GM18498 (cell line): ENCODE data around the gene MALRD1.

Experiments
- ATAC-seq: cut with Tn5 transposase; IDR thresholded peaks from one replicate; pipeline ENCODE4 v1.9.1; 2021; ENCODE audit warnings: mild to moderate bottlenecking, moderate library complexity; ENCODE audit not compliant: unreplicated experiment

The MALRD1 gene

DNA sequence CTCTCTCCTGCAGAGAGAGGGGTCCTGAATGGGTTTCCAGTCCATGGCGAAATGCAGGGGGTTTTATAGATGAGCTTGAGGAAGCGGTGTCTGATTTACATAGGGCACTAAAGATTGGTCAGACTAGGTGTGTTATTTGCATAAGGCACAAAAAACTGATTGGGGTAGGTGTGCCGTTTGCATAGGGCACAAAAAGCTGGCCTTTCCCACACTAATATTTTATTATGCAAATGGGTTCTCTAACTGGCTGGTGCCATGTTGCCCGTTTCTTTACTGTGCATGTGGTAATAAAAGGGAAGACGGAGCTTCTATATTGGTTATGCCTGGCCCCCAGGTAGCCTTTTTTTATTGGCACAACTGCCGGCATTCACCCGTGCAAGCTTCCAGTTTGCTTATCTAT lies 50.2 kb downstream of the MALRD1 start:
- no peak for ATAC-seq

DNA sequence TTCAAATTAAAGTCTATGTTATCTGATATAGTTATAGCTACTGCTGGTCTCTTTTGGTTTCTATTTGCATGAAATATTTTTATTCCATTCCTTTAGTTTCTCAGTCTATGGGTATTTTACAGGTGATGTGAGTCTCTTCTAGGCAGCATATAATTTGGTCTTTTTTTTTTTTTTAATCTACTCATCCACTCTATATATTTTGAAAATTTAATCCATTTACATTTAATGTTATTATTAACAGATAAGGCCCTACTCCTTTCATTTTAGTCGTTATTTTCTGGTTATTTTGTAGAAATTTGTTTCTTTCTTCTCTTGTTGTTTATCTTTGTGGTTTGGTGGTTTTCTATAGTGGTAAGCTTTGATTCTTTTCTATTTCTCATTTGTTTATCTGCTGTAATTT lies 58.8 kb downstream of the MALRD1 start:
- no peak for ATAC-seq

DNA sequence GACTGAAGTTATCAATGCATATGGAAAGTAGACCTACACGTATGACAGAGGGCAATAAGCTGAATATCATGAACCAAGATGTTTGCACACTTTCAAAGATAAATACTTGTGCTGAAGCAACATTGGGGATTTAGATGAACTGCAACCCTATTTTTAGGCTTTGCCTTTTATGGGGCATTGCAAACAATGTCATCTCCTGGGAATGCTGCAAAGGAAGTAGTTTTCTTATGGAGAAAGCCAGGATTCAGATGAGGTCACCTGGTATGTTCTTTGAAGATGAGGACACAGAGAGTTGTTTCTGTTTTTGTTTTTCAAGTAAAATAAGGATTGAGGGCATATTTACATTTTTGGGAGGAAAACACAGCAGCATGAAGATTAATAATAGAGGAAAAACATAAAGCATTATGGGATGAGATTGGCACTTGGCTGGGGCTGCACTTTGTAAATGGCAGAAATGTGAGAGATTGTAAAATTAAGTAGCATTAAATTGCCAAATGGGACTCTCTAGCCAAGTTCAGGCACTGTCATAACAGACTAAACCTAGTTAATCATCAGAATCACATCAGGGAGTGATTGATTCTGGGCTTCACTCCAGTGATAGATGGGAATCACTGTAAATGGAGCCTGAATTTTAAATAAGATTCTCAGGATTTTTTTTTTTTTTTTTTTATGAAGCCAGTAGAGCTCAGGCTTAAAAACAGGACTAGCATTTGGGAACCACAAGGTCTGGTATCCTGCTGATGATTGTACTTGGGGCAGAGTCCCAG lies 63.1 kb downstream of the MALRD1 start:
- no peak for ATAC-seq

DNA sequence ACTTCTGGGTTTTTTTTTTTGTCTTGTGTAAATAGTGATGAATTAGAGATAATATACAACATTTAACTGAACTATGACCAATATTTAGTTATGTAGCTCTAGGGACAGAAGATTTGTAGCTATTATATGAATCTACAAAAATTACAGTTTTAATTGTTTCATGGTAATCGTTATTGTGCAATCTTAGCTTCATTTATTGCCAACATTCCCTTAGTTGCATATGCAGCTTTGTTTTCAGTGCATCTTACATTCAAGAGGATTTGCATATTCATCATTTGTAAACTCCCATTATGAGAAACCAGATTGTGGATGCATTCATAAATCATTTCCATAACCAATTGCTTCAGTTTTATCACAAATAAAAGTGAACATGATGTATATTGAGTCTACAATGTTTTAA lies 68.8 kb downstream of the MALRD1 start:
- no peak for ATAC-seq

DNA sequence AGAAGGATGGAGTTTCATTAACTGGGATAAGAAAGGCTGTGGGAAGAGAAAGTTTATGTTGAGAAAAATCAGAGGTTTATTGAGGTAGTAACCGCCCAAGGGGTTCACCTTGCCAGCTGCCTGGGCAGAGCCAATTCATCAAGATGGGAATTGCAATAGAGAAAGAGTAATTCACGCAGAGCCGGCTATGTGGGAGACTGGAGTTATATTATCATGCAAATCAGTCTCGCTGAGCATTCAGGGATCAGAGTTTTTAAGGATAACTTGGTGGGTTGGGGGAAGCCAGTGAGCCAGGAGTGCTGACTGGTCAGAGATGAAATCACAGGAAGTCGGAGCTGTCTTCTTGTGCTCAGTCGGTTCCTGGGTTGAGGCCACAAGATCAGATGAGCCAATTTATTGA lies 70.6 kb downstream of the MALRD1 start:
- ATAC-seq, result no peak

DNA sequence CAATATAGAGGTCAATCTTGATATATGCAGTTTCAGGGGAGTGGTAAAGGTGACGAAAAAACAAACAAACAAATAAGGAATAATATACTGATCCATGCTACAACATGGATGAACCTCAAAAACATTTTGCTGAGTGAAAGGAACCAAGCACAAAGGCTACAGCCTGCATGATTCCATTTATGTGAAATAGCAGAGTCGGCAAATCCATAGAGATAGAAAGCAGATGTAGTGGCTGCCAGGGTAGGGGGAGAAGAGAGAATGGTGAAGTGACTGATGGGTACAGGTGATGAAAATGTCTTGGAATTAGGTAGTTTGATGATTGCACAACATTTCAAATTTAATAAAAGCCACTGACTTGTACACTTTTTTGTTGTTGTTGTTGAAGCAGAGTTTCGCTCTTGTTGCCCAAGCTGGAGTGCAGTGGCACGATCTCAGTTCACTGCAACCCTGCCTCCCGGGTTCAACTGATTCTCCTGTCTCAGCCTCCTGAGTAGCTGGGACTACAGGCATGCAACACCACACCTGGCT lies 71.8 kb downstream of the MALRD1 start:
- no peak for ATAC-seq

DNA sequence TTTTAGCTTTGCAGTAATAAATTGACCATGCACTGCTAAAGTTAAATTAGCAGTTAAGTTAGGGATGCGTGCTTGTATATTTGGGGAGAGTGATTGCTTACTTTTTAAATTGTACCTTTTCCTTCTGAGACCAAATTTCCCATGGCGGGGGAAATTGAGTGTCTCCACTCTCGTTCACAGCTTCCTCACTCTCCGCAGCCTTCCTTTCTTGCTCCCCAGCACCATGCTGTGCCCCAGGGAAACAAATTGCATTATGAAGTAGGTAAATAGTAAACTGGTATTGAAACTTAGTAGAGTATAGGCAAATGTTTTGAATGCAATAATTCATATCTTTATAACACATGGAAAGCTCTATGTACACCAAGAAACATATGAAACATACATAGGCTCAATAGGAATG lies 85.4 kb downstream of the MALRD1 start:
- no peak for ATAC-seq

DNA sequence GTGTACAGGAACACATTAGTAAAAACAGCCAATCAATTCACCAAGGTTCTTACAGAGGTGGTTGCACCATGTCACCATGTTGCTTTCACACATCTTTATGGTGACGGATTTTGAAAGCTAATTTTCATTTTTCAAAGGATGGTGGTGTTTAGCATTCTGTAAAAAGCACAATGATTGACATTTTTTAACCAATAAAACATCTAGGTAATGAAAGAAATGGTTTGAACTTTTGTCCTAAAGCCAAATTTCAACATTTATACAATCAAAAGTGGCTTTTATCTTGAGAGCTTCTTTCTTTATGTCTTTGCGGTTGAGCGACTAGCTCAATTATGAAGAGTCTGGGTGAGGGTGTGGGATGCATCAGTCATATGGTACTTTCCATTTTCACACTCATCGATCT lies 94.4 kb downstream of the MALRD1 start:
- ATAC-seq, result no peak

DNA sequence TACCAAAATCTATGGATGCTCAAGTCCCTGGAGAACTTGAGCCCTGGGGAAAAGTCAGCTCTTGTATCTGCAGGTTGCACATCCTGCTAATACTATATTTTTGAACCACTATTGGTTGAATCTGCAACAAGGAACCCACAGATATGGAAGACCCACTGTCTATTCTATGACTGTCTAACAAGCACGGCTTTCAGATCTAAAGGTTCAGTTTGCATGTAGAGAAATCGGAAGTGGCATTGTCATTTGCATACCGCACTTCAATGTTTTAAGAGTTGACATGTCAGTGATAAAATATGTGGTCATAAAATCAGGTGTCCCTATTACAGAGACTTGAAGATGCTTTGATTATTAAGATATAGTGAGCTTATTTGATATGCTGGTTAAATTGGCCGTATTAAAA lies 95.6 kb downstream of the MALRD1 start:
- ATAC-seq, result no peak

DNA sequence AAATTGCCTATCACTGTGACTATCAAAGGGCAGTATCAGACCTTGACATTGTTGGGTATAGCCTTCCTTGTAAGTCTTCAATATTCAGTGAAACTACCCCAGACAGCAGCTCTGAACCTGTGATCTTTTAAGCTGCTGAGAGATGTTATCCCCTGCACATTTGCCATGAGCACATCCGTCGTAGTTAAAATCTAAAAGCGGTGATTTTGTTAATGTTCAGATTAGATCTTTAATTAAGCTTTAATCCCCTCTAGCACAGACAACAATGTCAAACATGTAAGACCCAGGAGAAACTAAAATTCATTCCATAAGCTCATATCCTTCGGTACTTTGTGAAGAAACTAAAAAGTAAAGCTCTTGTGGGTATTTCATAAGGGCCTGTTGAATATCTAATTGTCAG lies 105.8 kb downstream of the MALRD1 start:
- no peak for ATAC-seq

DNA sequence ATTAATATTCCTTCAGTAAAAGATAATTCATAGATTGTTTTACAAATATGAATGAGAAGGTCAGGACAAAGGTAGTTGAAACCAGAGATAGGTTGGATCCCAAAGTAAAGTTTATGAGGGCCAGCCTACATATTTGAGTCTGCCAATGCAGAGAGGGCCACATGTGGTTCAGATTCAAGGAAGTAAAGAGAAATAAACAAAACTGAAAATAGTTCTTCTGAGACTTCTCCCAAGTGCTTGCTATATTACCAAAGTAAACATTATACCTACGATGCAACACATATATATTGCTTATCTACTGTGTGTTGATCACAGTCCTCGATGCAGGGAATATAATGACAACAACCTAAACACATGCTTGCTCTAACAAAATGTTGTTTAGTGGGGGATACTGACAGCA lies 109.8 kb downstream of the MALRD1 start:
- ATAC-seq, result no peak

DNA sequence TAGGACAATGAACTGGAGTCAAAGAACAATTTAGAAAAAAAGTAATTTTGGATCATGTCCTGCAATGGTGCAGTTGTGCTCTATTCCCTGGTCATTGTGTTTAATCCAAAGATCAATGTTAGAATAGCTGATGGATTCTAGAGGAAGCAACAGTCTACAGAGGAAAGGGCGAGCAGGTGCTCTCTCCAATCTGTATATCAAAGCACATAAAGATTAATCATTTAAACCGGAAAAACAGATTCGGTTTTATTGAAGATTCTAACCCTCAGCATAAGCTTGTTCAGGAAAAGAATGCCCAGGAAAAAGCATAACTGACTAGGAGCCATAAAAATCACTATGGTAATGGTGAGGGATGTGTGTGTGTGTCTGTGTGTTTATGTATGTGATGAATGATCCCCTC lies 110.3 kb downstream of the MALRD1 start:
- no peak for ATAC-seq

DNA sequence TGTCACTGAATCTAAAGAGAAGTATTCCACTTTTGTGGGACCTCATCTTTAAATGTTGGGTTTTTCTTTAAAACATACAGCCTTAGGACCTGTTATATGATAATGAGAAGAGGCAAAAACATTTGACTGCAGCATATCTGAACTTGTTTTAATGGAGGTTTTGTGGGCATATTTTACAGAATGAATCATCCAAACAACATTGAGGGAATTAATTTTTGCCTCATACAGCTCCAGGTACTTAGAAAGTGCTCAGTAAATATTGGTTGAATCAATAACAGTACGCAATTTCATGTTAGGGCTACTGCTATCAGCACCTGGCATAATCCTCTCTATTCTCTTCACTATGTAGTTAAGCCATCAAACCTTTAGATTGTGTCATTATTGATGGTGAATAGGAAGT lies 115.9 kb downstream of the MALRD1 start:
- ATAC-seq, result no peak

DNA sequence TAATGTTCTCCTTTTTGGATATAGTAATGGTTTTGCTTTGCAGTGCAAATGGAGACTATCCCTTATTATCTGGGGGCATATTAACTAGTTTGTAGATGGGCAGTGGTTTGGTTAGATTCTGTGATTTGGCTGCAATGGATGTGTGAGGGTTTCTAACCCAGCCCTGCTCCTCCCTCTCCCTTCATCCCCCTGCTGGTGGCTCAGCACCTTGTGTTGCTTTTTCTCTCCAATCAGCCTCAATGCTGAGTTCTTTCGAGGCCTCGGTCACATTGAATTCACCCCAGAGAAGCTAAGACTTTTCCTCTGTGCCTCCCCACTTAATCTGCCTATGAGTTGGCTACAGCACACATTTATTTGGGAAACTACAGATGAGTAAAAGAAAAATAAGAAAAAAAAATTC lies 120.0 kb downstream of the MALRD1 start:
- no peak for ATAC-seq

DNA sequence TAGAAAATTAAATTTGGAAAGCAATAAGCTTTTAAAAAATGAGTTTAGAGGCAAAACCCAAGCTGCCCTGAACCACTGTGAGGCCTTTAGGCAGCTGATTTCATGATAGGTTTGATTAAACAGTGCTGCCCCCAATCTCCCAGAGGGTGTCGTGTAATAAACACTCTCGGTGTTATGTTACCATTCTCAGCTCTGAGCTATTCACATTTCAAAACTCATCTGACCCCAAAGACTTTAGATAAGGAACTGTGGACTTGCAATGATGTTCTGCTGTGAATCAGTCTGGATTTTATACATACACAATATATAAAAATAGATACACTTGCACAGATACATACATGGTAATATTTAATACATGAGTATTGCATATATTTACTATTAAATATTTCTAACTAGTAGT lies 120.4 kb downstream of the MALRD1 start:
- ATAC-seq, result no peak

DNA sequence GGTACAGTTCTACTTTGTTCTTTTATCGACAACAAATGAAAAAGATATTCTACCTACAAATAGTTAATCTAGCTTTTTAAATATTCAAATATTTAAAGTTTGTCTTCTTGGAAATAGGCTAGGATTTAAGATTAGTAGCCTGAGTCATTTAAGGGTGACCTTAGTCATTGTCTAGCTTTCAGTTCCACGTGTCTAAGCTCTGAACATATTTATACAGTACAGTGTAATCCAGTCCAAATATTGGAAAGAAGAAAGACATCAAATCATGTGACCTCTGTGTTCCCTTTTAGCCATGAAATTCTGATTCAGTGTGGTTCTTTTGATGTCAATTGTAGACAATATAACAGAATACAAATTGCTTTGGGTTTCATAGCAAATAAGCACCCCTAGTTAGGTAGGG lies 121.1 kb downstream of the MALRD1 start:
- no peak for ATAC-seq

DNA sequence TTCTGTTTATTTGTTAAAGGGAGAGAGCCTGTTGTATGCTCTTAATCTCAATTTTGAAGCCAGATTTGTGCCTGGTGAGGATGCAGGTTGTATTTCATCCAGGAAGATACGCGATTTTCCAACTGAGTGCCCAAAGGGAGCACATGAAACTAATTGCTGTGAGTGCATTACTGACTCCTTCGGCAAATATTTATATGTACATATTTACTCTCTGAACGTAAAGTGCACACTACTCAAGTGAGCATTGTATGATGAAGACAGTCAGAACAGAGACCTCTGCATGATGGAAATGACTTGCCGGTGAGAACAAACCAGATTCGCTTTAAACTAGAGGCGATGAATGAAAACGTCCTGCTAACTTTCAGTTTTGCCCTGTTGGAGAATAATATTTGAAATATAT lies 130.1 kb downstream of the MALRD1 start:
- no peak for ATAC-seq

DNA sequence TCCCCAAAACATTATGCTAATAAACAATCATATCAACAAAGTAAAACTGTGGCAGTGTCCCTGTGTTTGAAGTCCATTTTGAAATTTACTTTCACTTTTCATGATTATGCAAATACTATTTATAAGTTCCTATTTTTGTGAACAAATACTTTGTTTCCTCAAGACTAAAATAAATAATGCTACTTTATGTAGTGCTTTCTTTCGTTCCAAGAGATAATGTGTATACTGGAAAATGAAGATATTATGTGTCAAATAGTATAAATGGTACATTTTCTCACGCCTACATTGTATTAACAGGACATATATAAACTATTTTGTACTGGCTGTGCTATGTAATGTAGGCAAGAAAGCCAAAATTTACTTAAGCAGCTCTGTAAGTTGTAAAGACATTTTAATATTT lies 136.3 kb downstream of the MALRD1 start:
- no peak for ATAC-seq

DNA sequence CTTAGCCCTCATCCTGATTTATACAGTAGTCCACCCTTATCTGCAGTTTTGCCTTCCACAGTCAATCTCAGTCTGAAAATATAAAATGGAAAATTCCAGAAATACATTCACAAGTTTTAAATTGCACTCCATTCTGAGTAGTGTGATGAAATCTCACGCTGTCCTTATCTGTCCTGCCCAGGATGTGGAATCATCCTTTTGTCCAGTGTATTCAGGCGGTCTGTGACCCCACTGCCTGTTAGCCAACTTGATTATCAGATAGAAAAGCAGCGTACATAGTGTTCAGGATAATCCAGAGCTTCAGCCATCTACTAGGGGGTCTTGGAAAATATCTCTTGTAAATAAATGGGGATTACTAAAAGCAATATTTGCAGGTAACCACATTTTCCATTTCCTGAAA lies 146.3 kb downstream of the MALRD1 start:
- ATAC-seq, result no peak

DNA sequence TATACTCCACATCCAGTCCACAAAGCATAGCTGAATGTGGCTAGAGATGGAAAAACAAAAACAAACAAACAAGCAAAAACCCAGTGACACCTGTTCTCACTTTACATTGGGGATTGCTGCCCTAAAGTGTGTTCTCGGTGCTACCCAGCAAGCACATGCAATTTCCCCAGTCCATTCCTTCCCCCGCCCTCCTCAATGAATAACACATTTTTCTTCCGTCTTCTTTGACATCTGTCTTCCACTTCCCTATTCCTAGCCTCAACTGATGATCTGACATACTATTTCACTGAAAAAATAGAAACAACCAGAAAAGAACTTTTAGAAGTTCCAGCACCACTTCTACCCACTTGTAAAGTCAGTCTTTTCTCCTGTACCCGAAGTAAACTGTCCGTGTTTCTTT lies 147.1 kb downstream of the MALRD1 start:
- ATAC-seq, result no peak

DNA sequence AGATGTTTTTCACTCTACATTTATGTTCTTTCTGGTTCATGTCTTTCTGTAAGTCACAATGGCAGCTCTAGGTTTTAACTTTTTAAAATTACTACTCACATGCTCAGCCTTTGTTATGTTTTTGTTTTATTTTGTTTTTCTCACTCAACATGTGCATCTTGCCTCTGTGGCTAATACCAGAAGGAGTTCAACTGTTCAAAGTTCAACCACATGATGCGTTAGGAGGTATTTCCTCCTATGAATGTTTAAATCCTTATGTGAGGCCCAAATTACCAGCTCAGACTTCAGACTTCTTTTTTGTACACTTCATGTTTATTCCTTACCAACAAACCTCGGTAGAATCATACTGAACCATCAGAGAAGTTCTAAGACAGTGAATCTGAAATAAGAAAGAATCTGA lies 151.6 kb downstream of the MALRD1 start:
- no peak for ATAC-seq

DNA sequence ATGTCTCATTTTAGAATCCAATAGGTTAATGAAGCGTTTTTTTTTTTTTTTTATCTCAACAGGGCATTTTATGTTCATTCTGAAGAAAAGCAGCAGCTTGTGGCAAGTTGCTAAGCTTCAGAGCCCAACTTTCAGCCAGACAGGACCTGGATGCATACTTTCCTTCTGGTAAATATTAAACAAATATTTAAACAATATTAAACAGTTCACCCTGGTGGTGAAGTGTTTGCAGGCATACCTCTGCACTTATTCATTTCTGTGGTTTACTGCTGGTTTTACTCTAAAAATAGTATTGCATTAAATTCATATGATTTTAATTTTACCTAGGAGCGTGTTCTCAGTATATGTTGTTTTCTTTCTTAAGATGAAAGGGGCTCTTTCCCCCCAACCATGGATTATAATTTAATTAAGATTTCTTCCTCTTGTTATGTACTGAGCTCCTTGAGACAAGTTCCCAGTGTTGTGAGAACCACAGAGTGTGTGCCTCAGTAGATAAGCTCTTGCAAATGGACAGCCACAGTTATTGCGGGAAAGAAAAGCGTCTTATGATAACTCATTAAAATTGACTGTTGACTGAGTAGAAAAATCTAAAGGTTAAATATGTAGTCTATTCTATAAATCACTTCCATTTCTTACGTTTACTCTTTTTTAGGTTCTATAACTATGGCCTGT lies 155.8 kb downstream of the MALRD1 start:
- no peak for ATAC-seq

DNA sequence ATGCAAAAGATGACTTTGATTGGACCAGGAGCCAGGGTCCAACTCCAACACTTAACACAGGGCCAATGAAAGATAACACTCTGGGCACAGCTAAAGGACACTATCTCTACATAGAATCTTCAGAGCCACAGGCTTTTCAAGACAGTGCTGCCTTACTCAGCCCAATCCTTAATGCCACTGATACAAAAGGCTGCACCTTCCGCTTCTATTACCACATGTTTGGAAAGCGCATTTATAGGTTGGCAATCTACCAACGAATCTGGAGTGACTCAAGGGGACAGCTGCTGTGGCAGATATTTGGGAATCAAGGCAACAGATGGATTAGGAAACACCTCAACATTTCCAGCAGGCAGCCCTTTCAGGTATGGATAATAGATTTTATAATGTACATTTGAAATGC lies 160.7 kb downstream of the MALRD1 start:
- ATAC-seq, result no peak
